Vagina (tissue), 2 donors: Measurements from ENCODE around the gene CSNK1G3. TPM values are rescaled to one million over a fixed set of nuclear protein-coding genes. Genes with fewer than 3 reads are reported as not detected.

Source experiments
- DNase-seq, 2 donors: peaks; one replicate each; pipeline ENCODE4 v3.0.0-alpha.2; 2017; ENCODE audit errors: extremely low spot score in 2 of 2
- H3K27ac ChIP-seq: fragments of 200-600 bp; sonication (generic); one replicate; pipeline ENCODE4 v1.5.1; 2019
- H3K27me3 ChIP-seq: fragments of 200-600 bp; sonication (generic); one replicate; pipeline ENCODE4 v1.5.1; 2019
- H3K36me3 ChIP-seq, 2 donors: fragments of 200-600 bp; sonication (generic); one replicate each; pipeline ENCODE4 v1.5.1; 2017 to 2019
- H3K4me1 ChIP-seq: fragments of 200-600 bp; sonication (generic); one replicate; pipeline ENCODE4 v1.5.1; 2019
- H3K4me3 ChIP-seq, 2 donors: fragments of 200-600 bp; sonication (generic); 1 replicate in 1 of 2; 2 replicates in 1 of 2; pipeline ENCODE4 v1.5.1; 2016 to 2019
- H3K9me3 ChIP-seq: fragments of 200-600 bp; sonication (generic); one replicate; pipeline ENCODE4 v1.5.1; 2019
- POLR2A ChIP-seq, 2 donors: fragments of 450-650 bp; IDR thresholded peaks; one replicate each; pipeline ENCODE4 v1.6.1; 2017; ENCODE audit warnings: antibody characterized with exemption in 2 of 2, mild to moderate bottlenecking in 2 of 2, moderate library complexity in 2 of 2
- POLR2AphosphoS5 ChIP-seq, 2 donors: sonication (generic); formaldehyde crosslinking; IDR thresholded peaks; one replicate each; pipeline ENCODE4 v1.9.0; 2017; ENCODE audit warnings: antibody characterized with exemption in 2 of 2, mild to moderate bottlenecking in 2 of 2, low read depth in 1 of 2; ENCODE audit not compliant: insufficient read depth in 1 of 2
- intact Hi-C: fragments of 100-400 bp; cut with DNase I; formaldehyde crosslinking; loops from one replicate; pipeline ENCODE4 v1.15.1; 2023
- total RNA-seq: library from RNA; depleted of rRNA; stranded (reverse); fragments of >200 nt; gene quantifications from one replicate; pipeline ENCODE4 v1.2.3, GENCODE V29; 2016
- TF ChIP-seq, protein P1 (sequence below), 3 experiments: fragments of 450-650 bp in 2 of 3; fragments of 200-600 bp in 1 of 3; sonication (generic) in 1 of 3; IDR thresholded peaks; one replicate each; pipeline ENCODE4 v1.5.1; 2017 to 2019; ENCODE audit warnings: antibody characterized with exemption in 3 of 3, mild to moderate bottlenecking in 2 of 3, moderate library complexity in 2 of 3

CSNK1G3 gene
- total RNA-seq, 1 donor from 2014 or later = 34.4 TPM

DNA sequence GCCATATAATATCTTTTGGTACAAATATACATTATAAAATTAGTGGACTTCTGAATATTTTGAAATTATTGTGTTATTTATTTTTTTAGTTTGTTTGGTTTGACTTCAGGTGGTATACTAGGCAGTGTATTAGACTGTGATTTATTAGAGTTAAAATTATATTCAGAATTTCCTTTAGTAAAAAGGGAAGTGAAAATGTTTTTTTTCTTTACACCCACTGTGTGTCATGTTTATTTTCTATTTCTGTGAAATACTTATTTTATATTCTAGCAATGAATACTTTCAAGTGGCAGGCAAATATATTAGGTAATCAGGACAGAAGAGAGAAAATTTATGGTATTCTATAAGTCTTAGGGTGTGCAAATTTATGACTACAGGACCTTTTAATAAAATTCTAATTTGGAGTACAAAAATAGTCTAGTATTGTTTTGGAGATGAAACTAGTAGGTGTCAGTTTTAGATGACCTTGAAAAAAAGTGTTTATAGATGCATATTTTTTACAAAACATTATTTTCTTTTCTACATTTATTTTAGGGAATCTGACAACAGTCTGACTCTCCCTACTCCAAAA lies 8.8 kb downstream of the CSNK1G3 start:
- TF ChIP-seq, protein P1, sequence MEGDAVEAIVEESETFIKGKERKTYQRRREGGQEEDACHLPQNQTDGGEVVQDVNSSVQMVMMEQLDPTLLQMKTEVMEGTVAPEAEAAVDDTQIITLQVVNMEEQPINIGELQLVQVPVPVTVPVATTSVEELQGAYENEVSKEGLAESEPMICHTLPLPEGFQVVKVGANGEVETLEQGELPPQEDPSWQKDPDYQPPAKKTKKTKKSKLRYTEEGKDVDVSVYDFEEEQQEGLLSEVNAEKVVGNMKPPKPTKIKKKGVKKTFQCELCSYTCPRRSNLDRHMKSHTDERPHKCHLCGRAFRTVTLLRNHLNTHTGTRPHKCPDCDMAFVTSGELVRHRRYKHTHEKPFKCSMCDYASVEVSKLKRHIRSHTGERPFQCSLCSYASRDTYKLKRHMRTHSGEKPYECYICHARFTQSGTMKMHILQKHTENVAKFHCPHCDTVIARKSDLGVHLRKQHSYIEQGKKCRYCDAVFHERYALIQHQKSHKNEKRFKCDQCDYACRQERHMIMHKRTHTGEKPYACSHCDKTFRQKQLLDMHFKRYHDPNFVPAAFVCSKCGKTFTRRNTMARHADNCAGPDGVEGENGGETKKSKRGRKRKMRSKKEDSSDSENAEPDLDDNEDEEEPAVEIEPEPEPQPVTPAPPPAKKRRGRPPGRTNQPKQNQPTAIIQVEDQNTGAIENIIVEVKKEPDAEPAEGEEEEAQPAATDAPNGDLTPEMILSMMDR (IDR thresholded peaks at IDR 0.05) = no peak
- TF ChIP-seq POLR2A (IDR thresholded peaks at IDR 0.05) = no peak
- TF ChIP-seq POLR2AphosphoS5 (IDR thresholded peaks at IDR 0.05; ENCODE audit: insufficient read depth in 1 of 2, low read depth in 1 of 2) = no peak
- no peak for DNase-seq
- no peak overlapping the region for H3K4me3 ChIP-seq
- intact Hi-C loops = no loop called here
- H3K4me1 ChIP-seq = peaks cover 28% of the 10 kb centered on the region
- no peak overlapping the region for H3K27ac ChIP-seq
- no peaks in the 10 kb centered on the region for H3K36me3 ChIP-seq
- H3K27me3 ChIP-seq = no peaks in the 10 kb centered on the region
- no peaks in the 10 kb centered on the region for H3K9me3 ChIP-seq

DNA sequence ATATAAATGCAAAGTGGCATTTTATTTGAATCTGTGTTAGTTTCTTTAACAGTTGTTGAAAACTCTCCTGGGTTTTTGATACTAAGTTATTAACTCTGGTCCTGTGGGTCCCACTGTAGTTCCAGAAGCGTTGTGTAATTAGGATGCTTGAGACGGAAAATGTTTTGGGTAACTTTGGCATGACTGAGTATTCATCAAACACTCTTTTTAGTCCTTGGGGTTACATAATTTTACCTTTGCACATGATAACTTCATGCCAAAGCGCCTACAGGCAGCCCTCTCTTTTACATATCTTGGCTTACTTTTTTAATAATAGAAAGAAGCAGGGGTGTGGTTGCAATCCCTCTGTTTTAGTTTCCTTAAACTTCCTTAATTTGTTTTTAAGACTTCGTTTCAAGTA lies 12.2 kb downstream of the CSNK1G3 start:
- Histone ChIP-seq H3K27ac (no peak overlapping the region), H3K9me3 (no peaks in the 10 kb centered on the region), H3K36me3 (no peaks in the 10 kb centered on the region), H3K27me3 (no peaks in the 10 kb centered on the region), H3K4me3 (no peak overlapping the region), H3K4me1 (peaks cover 37% of the 10 kb centered on the region)
- TF ChIP-seq POLR2AphosphoS5 (IDR thresholded peaks at IDR 0.05; ENCODE audit: insufficient read depth in 1 of 2, low read depth in 1 of 2) (no peak), POLR2A (IDR thresholded peaks at IDR 0.05) (no peak)
- TF ChIP-seq, protein P1 (IDR thresholded peaks at IDR 0.05) = no peak
- intact Hi-C loops = no loop called here
- DNase-seq = no peak

DNA sequence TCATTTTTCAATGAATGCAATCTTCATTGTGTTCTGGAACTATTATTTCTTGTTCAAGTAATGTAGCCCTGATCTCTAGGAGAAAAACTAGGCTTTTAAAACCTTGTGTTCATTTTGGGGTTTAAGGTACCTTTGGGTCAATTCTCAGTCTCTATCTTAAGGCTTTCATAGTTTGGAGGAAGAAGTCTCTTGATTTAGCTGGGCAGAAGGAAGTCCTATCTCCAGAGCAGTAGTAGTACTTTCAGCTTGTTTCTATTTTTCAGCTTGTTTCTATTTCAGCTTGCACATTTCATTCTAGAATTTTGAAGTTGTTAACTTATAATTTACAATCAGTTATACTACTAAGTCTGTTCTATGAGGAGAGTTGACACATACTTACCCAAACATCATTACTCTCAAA lies 15.2 kb downstream of the CSNK1G3 start:
- Histone ChIP-seq H3K27ac (no peak overlapping the region), H3K4me3 (no peak overlapping the region), H3K36me3 (no peaks in the 10 kb centered on the region), H3K4me1 (peaks cover 37% of the 10 kb centered on the region), H3K9me3 (no peaks in the 10 kb centered on the region), H3K27me3 (no peaks in the 10 kb centered on the region)
- no peak for DNase-seq
- intact Hi-C loops = no loop called here
- no peak for TF ChIP-seq POLR2A (IDR thresholded peaks at IDR 0.05)
- TF ChIP-seq, protein P1 (IDR thresholded peaks at IDR 0.05) = no peak
- TF ChIP-seq POLR2AphosphoS5 (IDR thresholded peaks at IDR 0.05; ENCODE audit: insufficient read depth in 1 of 2, low read depth in 1 of 2) = no peak

DNA sequence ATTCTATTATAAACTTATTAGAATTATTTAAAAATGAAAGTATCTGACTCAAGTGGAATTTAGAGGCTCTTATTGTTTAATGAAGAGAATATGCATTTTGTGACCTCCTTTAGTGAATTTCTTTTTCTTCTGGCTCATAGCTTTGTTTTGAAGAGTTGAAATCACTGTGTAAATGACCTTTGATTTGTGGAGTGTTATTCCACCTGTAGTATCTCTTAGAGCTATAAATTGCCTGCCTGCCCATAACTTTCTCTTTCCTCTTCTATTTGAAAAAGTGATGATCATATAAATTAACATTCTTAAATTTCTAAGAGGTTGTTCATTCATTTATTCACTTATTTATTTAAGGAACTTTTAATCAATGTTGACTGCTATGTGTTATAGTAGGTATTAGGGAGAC lies 16.1 kb downstream of the CSNK1G3 start:
- no peaks in the 10 kb centered on the region for H3K36me3 ChIP-seq
- intact Hi-C loops = no loop called here
- peaks cover 37% of the 10 kb centered on the region for H3K4me1 ChIP-seq
- H3K9me3 ChIP-seq = no peaks in the 10 kb centered on the region
- no peak overlapping the region for H3K4me3 ChIP-seq
- no peaks in the 10 kb centered on the region for H3K27me3 ChIP-seq
- TF ChIP-seq, protein P1 (IDR thresholded peaks at IDR 0.05) = no peak
- TF ChIP-seq POLR2A (IDR thresholded peaks at IDR 0.05) (no peak), POLR2AphosphoS5 (IDR thresholded peaks at IDR 0.05; ENCODE audit: insufficient read depth in 1 of 2, low read depth in 1 of 2) (no peak)
- DNase-seq = no peak
- no peak overlapping the region for H3K27ac ChIP-seq

DNA sequence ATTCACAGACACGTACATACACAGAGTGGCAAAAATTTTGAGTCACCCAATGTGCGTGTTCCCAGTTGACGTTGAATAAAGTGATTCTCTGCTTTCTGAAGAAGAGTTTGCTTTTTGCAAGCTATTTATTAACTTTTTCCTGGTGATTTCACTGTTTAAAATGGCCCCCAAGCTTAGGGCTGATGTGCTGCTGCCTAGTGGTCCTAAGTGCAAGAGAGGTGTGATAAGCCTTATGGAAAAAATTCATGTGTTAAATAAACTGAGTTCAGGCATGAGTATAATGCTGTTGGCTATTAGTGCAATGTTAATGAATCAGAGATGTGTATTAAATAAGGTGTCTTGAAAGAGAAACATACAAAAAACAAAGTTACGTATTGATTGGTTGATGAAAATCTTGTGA lies 16.9 kb downstream of the CSNK1G3 start:
- Histone ChIP-seq H3K4me1 (peaks cover 34% of the 10 kb centered on the region), H3K27ac (no peak overlapping the region), H3K36me3 (no peaks in the 10 kb centered on the region), H3K27me3 (no peaks in the 10 kb centered on the region), H3K9me3 (no peaks in the 10 kb centered on the region), H3K4me3 (no peak overlapping the region)
- intact Hi-C loops = no loop called here
- no peak for TF ChIP-seq POLR2AphosphoS5 (IDR thresholded peaks at IDR 0.05; ENCODE audit: insufficient read depth in 1 of 2, low read depth in 1 of 2)
- DNase-seq = no peak
